GM18498 (cell line): Measurements from ENCODE around the gene MCRIP2.

Experiments
- ATAC-seq: cut with Tn5 transposase; IDR thresholded peaks from one replicate; pipeline ENCODE4 v1.9.1; 2021; ENCODE audit warnings: mild to moderate bottlenecking, moderate library complexity; ENCODE audit not compliant: unreplicated experiment

MCRIP2 gene

DNA sequence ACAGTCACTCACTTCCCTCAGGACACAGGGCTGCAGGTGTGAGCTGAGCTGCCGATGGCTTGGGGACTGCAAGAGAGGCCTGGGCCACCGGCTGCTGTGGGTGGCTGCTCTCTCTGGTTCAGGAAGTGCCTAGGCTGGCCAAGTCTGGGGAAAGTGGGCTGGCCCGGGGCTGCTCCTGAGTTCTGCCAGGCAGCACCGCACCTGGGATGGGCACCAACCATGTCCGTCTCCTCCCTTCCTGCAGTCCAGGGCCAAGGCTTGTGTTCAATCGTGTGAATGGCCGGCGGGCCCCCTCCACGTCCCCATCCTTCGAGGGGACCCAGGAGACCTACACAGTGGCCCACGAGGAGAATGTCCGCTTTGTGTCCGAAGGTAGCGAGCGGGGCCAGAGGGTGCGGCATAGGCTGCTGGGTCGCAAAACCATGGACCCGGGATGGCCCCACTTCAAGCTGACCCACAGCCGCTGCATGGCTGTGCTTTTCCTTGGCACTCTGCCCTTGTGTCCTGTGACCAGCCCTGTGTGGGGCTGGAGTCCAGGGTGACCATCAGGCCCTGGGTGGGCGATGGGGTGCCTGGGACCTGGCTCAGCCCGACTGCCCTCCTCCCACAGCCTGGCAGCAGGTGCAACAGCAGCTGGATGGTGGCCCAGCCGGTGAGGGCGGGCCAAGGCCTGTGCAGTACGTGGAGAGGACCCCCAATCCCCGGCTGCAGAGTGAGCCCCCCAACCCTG lies 5.7 kb downstream of the MCRIP2 start:
- ATAC-seq: no peak

DNA sequence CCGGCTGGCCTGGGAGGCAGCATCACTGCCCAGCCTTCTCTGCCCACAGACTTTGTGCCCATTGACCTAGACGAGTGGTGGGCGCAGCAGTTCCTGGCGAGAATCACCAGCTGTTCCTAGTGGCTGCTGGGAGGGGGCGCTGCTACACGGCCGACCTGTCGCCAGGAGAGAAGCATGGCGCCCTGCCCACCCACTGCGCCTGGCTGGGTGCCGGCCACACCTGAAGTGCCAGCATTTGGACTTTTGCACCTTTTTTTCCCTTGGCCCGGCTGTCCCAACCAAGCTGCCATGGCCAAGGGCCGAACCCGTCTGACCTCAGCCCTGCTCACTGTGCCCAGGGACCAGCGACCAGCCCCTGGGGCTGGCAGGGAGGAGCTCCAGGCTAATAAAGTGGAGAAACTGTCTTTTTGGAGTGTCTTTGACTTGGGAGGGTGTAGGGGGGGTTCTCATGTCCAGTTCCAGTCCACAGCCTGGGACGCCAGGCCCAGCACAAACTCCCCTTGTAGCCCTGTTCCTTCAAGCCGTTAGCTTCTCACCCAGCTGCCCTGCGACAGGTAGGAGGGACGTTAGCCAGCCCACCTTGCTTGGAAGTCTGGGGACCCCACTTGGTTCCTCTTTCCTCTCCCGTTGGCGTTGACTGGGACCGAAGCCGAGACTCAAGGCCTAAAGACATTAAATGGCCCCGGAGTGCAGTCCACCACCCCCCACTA lies 6.6 kb downstream of the MCRIP2 start:
- ATAC-seq: no peak

DNA sequence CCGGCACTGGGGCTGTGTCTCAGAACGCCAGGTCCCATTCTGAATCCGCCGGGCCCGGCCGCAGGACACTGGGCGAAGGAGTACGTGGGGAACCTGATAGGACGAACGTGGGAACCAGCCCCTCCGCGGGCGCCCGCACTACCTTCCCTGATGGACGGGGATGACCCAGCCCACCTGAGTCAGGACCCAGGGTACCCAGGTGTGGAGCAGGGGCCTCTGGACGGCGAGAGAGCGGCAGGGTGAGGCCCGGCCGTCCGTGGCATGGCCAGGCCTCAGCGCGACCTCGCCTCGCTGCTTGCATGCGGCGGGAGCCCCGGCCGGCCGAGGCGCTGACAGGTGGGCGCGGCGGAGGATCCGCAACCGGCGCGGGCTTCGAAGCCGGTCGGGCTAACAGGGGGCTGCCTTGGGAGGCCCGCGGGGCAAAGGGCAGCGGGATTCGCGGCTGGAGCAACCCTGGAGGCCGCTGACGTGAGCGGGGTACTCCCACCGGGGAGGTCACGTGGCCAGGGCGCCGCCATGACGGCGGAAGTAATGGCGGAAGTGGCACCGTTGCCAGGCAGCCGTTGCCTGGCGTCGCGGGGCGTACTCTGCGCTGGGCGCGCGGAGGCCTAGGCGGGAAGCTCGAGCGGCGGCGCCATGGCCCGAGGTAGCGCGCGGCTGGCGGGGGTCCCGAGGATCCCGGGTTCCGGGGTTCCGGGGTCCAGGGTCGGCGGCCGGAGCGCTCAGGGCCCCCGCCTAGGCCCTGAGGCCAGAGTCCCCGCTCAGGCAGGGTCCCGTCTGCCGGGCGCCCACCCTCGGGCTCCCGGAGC lies 7.4 kb downstream of the MCRIP2 start, which contains the start of gene WDR90:
WDR90 (plus strand) TSS at position 585 of the 809 bp plus-strand sequence; CDS start at position 637, 52 bp downstream.
- peak; percentile 78 for ATAC-seq

- ATAC-seq: peak; percentile 18
These were observed 8.0 kb downstream of the MCRIP2 start for GRCh38 chr16:649631-650030.

- ATAC-seq: no peak
These were observed 10.2 kb downstream of the MCRIP2 start for GRCh38 chr16:651844-652243.

DNA sequence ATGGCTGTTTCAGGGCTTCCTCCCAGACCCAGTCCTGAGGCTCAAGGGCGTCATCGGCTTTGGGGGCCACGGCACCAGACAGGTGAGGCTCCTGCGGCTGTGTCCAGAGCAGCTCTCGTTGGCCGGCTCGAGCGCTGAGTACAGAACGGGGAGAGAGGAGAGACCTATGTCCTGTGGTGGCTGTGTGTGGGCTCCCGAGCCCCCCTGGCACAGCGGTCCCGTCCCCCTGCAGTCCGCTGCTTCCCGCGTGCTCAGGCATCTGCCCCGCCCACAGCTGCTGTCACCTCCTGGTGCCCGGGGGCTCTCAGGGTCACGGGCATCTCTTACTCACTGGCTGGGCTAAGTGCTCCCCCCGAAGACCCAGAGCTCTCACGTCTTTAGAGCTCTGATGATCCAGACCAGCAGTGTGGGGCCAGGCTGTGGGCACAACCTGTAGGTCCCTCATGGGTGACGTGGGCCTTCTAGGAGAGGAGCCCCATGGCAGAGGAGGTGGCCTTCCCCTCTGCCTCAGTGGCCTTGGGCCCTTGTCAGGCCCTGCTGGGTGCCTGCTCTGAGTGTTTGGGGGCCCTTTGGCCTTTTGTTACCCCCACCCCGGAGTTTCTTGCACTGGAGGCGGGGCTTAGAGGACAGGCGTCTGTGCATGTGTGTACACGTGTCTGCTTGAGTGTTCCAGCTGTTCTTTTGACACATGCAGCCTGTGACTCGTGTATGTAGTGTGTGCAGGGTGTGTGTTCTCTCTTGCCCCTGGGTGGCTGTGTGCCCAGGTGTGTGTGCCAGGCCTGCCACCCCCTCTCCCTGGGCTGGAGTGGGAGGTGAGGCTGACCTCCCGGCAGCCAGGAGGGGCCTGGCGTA lies 11.1 kb downstream of the MCRIP2 start:
- no peak for ATAC-seq

GRCh38 chr16:654034-654433 lies 12.4 kb downstream of the MCRIP2 start:
- ATAC-seq: no peak

DNA sequence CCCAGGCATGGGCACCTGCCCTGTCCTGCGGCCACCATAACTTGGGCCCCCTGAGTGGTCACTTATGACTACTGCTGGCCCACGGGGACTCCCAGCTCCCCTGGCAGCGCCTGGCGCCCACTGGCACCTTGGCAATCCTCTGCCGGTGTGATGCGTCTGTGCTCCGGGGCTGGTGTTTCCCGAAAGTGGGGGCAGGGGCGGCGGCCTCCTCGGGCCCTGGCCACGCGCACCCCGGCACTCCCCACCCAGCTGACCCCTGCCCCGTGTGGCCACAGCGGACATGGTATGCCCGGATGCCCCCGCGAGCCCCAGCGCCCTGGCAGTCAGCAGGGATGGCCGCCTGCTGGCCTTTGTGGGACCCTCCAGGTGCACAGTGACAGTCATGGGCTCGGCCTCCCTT lies 15.9 kb downstream of the MCRIP2 start:
- no peak for ATAC-seq

- no peak for ATAC-seq
These were observed 17.3 kb downstream of the MCRIP2 start for GRCh38 chr16:658679-659571.

DNA sequence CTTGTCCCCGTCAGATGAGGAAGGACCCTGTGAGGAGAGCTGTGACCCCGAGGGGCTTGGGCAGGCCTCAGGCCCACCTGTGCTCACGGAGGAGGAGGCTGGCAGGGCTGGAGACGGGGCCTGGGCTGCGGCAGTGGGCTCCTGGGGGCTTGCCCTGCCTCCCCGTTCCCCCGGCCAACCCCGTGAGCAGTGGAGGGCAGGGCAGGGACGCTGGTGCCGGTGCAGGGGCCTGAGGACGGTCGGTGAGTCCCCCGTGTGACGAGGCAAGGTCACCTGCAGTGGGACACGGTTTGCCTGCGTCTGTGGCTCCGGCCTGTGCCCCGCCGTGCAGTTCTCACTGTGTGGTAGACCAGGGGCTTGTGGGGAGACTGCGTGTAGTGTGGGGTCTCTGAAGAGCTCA lies 18.0 kb downstream of the MCRIP2 start:
- no peak for ATAC-seq

DNA sequence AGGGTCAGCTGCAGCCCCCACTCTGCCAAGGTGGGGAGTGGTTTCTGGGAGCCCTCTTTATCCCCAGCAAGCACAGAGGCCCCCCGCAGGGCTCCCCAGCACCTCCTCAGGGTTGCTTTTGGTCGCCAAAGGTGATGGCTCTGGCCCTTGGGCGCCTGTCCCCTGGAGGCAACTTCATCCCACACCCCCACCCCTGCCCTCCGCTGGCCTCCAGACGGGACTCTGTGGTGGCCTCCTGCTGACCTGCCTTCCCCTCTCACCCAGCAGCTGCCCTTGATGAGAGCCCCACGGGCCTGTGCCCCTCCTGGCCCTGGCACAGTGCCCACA lies 18.5 kb downstream of the MCRIP2 start:
- ATAC-seq: peak; percentile 6

- peak; percentile 51 for ATAC-seq
These were observed 19.0 kb downstream of the MCRIP2 start for GRCh38 chr16:660459-661183.

GRCh38 chr16:661184-661821 lies 19.7 kb downstream of the MCRIP2 start:
- no peak for ATAC-seq

GRCh38 chr16:662095-662494 lies 20.5 kb downstream of the MCRIP2 start:
- no peak for ATAC-seq

DNA sequence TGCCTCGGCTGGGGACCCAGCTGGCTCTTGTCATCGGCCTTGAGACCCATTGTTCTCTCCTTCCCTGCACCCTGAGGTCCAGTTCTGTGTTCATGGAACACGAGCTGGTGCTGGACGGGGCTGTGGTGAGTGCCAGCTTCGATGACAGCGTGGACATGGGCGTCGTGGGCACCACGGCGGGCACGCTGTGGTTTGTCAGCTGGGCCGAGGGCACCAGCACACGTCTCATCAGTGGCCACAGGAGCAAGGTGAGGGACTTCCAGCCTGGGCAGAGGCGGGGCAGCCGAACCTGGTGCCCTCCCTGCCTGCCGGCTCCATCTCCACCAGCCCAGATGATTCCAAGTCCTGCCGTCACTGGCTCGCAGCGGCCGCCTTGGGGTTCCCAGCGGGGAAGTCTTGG lies 21.0 kb downstream of the MCRIP2 start:
- ATAC-seq: no peak

DNA sequence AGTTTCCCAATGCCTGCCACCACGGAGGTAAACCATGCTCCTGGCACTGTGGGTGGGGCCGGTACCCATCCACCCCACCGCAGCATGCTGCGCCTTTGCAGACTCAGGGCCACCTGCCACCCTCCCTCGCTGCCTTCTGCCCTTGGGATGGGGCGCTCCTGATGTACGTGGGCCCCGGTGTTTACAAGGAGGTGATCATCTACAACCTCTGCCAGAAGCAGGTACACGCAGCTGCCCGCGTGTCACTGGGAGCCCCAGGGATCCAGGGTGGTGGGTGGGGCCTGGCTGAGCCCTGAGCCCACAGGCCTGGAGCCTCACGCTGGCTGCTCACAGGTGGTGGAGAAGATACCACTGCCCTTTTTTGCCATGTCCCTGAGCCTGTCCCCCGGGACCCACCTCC lies 24.9 kb downstream of the MCRIP2 start:
- no peak for ATAC-seq

- no peak for ATAC-seq
These were observed 25.6 kb downstream of the MCRIP2 start for GRCh38 chr16:667113-667779.
